Skeletal muscle cell (primary cell): ENCODE data around the gene TRIO.

Experiments used
- DNase-seq: peaks from one replicate; pipeline ENCODE4 v3.0.0-alpha.2; 2010; ENCODE audit warnings: low read depth
- H3K4me3 ChIP-seq: 2 replicates; pipeline ENCODE4 v1.5.1; 2011; ENCODE audit warnings: low read depth, mild to moderate bottlenecking, control low read depth, low read length, moderate library complexity

Gene TRIO

DNA sequence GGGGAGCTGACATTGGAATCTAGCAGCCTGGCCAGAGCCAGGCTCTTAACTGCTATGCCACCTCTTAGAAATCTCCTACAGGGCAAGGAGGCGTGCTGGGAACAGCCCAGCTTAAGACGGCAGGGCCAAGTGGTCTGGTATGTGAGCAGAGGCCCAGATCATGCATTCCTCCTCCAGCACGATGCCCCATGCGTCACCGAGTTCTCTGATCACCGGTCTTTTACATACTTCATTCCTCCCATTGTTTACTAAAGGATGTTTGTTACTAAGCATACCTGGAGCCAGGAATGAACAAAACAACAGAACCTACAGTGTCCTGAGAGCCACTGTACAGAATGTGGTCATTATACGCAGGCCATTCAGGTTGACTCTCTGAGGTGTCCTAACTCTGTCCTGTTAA, 73.8 kb downstream of the TRIO start:
- DNase-seq: no peak
- no peak overlapping the region for H3K4me3 ChIP-seq

DNA sequence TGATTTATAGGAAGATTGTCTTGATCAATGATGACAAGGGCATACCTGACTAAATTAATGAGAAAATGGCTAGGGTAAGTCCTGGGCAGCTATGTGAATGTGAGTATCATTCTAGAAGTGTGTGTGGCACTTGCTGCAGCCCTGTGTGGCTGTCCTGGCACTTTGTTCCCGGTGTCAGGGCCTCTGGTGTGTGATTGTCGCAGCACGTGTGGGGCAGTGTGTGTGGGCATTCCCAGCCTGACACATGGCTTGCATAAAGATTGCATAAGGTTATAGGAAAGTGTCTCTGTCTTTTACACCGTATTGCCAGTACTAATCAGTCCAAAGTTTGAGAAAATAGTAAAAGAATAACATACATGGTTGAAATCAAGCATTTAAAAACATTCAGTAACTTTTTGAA, 74.4 kb downstream of the TRIO start:
- no peak overlapping the region for H3K4me3 ChIP-seq
- DNase-seq: no peak

DNA sequence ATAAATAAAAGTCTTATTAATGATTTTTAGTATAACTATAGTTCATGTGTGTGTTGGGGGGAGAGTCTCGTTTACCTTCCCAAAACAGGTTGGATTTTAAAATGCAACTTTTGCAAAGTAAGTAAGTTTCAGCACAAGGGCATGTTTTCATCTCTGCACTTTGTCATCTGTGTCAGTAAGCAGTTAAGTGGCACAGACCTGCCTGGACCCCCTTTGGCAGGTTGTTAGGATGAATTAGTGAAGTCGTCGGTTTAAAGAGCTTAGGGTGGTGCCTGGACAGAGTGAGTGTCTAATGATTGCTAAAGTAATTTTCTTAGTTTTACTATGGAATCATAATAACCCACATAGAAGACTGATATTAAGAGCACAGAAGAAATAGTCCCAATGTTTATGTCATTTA, 74.9 kb downstream of the TRIO start:
- no peak overlapping the region for H3K4me3 ChIP-seq
- DNase-seq: no peak

DNA sequence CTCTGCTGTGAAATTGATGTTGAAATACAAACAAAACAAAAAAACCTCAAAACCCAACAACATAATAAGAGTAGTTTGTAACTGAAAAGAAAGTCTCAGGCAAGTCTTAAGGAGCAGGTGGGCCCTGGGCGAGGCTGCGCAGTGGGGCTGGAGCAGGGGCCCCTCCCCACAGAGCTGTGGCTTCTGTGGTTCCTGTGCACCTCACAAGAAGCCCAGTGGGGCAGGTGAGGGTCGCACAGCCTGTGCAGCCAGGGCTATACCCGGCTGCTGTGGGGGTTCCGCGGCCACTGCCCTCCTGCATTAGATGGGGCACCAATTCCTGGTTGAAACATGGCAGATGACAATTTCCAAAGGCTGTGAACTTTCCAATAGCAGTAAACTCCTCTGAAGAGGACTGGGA, 75.3 kb downstream of the TRIO start:
- DNase-seq: no peak

DNA sequence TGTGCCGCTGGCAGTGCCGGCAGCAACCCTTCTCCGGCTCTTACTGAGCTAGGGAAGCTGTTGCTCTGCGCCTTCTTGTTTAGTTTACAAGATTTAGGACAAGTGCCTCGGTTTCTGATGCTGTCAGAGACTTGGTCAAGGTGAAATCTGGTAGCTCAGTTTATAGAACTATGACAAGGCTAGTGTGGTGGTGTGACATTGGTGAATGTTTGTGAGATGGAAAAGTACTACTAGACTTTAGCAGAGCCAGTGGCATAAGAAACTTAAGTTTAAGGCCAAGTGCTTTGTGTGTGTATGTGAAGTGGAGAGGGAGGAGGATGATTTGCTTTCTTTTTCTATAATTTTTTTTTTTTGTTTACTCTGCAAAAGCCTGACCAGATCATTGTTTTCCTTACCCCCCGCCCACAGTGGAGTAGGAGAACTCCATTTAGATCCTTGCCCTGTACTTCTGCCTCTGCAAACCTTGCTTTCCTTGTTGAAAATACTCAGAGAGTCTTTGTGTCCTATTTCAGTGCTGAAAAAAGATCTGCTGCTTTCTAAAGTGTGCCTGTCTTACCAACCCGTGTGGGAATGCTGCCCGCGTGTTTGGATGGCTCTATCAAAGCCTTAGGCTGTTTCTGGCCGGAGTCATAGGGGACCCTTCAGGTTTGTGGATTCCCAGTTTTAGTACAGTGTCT, 75.9 kb downstream of the TRIO start:
- no peak for DNase-seq

More for the DNA sequence above, 75.3 kb downstream of the TRIO start:
- no peak overlapping the region for H3K4me3 ChIP-seq

DNA sequence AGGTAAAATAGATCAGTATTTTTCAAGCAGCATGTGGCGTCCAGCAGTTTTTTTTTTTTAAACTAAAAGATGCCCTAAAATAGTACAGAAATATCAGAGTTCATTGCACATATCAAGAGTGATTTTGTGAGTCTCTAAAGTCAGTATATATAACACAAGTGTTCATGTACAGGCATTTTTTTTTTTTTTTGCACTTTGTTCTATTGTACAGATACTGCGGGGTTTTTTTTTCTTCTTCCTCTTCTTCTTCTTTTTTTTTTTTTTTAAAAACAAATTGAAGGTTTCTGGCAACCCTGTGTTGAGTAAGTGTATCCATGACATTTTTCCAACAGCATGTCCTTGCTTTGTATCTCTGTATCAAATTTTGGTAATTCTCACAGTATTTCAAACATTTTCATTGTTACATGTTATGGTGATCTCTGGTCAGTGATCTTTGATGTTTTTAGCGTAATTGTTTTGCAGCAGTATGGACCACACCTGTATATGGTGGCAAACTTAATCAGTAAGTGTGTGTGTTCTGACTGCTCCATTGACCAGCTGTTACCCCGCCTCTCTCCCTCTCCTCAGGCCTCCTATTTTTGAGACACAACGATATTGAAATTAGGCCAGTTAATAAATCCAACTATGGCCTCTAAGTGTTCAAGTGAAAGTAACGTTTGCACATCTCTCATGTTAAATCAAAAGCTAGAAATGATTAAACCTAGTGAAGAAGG, 76.8 kb downstream of the TRIO start:
- H3K4me3 ChIP-seq: no peak overlapping the region
- DNase-seq: no peak

More for the DNA sequence above, 75.9 kb downstream of the TRIO start:
- H3K4me3 ChIP-seq: no peak overlapping the region

DNA sequence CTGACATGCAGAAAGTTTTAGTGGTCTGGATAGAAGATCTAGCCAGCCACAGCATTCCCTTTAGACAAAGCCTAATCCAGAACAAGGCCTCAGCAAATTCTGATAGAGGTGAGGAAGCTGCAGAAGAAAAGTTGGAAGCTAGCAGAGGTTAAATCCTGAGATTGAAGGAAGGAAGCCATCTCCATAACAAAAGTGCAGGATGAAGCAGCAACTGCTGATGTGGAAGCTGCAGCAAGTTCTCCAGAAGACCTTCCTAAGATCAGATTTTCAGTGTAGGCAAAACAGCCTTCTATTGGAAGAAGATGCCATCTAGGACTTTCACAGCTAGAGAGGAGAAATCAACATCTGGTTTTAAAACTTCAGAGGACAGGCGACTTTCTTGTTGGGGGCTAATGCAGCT, 77.5 kb downstream of the TRIO start:
- no peak overlapping the region for H3K4me3 ChIP-seq
- no peak for DNase-seq

DNA sequence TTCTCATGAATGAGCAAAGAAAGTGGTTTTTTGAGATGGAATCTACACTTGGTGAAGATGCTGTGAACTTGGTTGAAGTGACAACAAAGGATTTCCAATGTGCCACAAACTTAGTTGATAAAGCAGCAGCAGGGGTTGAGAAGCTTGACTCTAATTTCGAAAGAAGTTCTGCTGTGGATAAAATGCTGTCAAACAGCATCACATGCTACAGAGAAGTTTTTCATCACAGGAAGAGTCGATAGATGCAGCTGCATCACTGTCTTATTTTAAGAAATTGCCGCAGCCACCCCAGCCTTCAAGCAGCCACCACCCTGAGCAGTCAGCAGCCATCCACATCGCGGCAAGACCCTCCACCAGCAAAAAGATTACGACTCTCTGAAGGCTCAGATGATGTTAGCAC, 78.6 kb downstream of the TRIO start:
- H3K4me3 ChIP-seq: no peak overlapping the region
- DNase-seq: no peak

DNA sequence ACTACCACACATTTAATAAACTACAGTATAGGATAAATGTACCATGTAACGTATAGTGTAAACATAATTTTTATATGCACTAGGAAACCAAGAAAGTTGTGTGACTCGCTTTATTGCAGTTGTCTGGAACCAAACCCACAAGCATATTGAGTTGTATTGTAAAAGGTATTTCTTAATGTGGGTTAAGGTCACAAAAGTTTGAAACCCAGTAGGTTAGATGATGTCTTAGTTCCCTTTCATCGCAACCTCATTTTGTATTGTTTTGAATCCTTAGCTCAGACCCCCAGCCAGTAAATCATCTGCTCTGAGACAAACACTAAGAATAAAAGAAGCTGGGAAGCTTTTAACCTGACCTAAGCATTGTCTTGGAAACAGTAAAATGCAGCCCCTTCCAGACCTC, 79.1 kb downstream of the TRIO start:
- H3K4me3 ChIP-seq: no peak overlapping the region
- no peak for DNase-seq

DNA sequence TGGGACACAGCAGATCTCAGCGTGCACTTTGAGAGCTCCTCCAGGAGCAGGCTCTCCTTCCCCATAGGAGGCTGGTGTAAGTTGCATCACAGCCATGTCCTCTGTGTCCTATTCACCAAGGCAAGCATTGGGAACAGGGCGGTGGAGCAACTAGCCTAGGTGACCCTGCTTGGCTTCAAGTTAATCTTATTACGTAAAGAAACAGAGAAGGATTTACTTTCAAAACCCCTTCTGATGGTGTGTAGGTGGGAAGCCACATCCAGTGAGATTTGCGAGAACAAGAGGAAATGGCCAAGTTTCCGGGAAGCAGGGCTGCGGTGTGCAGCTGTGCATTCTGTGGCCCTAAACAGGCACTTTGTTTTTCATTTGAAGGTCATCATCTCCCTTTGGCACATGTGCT, 80.2 kb downstream of the TRIO start:
- H3K4me3 ChIP-seq: no peak overlapping the region
- DNase-seq: no peak

DNA sequence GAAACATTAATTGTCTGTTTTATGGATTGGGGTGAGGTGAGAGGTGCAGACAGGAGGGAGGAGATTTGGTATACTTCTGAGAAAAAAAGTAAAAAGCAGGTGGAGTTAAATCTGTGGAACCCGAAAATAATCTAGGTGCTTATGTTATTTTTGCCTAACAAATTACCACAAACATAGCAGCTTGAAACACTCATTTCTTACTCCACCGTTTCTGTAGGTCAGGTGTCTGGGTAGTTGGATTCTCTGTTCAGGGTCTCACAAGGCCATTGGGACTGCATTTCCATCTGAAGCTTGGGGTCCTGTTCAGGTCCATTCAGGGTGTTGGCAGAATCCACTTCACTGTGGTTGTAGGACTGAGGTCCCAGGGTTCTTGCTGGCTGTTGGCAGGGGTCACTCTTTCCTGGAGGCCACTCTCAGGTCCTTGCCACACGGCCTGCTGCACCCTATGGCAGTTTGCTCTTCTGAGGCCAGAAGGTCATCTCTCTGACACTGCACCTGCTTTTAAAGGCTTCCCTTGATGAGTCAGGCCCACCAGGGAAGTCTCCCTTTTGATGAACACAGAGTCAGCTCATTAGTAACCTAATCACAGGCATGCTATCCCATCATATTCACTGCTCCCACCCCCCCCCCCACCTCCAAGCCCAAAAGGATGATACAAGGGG, 82.2 kb downstream of the TRIO start:
- DNase-seq: no peak
- H3K4me3 ChIP-seq: no peak overlapping the region

DNA sequence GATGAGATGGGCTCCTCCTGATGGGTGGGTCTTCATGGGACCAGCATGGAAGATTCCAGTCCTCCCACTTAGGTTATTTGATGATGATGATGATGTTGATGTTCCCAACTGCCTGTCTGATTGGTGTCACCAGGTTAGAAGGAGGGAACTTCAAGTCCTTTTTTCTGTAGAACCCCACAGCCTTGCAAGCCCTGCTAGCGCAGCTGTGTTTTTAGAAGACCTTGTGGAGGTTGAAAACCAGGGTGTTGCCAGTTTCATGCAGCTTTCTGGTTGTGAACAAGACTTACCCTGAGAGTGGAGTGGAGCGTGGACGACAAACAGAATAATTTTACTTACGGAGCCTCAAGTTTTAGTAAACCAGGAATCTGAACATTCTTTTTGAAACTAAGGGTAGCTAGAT, 83.0 kb downstream of the TRIO start:
- DNase-seq: no peak
- H3K4me3 ChIP-seq: no peak overlapping the region

DNA sequence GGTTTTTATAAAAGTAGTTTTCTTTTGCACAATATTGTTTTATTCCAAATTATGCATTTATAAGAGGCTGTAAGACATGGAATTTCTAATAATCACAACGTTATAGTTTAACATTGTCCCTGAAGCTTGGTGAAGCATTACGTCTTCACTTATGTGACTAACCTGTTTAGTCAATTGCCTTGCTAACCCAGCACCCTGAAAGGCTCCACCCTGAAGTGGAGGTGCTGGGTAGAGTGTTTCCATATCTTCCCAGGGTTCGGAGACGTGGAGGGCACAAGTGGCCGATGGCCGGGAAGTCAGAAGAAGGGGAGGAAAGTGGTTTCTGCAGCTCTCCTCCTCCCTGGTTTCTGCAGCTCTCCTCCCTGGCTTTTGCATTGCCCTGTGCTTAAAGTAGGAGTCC, 83.4 kb downstream of the TRIO start:
- DNase-seq: no peak
- no peak overlapping the region for H3K4me3 ChIP-seq

DNA sequence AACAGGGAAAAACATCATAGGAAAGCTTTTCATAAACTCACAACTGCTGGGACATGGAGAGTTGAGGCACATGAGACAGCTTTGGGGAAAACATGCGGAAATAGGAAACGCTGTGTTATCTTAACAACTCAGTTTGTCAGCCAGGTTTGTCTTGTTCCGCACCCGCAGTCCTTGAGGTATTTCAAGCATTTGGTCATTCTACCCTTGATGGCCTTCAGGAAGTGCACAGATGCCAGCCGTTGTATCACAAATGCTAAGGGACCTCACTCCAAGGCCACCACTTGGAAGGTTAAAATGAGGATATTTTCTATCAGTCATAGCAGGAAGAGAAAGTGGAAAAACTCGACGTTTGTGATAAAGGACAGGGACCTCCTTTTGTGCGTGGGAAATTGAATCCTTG, 83.8 kb downstream of the TRIO start:
- no peak overlapping the region for H3K4me3 ChIP-seq
- DNase-seq: no peak

DNA sequence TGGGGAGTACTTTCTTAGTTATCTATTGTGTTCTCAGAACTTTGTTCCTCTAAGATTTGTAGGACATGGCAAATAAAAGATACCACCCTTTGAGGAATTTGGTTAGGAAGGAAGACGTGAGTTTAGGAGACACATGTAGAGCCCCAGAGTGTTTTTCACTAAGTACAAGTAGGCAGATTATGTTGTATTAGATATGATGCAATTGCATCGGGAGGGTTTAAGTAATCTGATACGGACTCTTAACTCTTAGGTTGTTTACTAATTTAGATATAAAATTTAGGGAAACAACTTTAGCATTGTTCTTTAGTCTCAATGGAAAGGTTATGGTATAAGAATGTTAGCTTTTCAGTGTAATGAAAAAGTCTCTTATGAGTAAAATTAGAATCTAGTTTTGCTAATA, 84.4 kb downstream of the TRIO start:
- no peak for DNase-seq
- H3K4me3 ChIP-seq: no peak overlapping the region

DNA sequence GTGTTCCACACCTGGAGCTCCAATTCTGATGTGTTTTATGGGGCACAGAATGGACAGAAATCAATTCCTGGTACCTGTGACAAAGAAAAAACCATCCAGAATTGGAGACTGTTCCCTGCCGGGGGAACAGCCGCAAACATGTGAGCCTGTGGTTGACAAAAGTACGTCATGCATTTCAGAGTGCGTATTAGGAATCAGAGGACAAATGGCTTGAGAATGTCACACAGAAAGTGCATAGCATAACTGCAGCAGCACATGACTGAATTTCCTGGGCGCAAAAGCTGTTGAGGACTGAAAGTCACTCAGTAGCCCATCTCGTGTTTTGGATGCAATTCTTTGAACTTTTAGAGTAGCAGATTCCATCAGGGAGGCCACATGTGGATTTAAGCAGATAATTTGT, 85.1 kb downstream of the TRIO start:
- H3K4me3 ChIP-seq: no peak overlapping the region
- no peak for DNase-seq

DNA sequence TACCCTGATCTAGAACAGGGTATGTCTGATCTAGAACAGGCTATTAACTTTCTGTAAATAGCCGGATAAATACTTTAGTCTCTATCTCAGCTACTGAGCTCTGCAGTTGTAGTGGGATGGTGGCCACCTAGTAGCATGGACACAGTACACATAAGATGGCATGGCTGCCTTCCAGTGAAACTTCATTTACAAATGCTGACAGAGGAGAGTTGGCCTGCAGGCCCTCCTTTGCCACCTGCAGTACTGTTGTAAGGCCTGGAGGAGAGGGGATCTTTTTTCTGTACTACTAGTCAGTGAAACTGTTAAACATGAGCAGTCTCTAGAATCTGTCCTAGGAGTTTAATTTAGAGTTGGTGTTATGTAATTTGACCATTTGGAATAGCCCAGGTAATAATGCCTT, 86.0 kb downstream of the TRIO start:
- H3K4me3 ChIP-seq: no peak overlapping the region
- DNase-seq: no peak

DNA sequence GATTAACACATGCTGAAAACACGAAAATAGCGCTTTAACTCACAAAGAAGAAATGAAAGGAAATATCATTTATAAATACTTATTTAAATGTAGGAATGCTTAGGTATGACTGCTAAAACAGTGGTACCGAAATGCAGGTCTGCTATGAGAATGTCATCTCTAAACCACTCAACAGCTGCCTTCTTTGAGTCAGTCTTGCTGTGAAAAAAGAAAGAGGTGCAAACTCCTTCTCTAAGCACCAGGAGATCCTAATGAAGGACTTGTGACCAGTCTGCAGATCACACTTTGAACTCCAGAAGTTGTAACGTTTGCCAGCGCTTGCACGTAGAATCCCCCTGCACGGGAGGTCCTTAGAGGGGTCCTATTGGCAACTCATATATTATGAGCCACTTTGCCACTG, 86.6 kb downstream of the TRIO start:
- H3K4me3 ChIP-seq: no peak overlapping the region
- DNase-seq: no peak

DNA sequence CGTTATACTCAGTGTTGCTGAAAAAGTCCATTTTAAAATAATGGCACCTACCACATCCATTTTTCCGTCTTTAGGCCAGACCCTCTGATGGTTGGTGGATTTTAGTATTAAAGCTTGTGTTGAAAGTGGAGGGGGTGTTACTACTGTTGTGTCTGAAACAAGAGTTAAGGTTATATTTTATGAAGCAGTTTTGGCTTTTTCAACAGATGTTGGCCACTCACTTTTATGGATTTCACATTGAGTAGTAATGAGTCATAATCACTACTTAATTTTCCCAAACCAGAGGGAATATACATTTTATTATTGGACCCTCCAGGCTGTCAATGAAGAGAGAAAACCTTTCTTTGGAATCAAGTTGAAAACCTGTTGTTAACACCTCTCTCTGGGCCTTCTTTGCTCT, 88.0 kb downstream of the TRIO start:
- no peak for DNase-seq
- no peak overlapping the region for H3K4me3 ChIP-seq

DNA sequence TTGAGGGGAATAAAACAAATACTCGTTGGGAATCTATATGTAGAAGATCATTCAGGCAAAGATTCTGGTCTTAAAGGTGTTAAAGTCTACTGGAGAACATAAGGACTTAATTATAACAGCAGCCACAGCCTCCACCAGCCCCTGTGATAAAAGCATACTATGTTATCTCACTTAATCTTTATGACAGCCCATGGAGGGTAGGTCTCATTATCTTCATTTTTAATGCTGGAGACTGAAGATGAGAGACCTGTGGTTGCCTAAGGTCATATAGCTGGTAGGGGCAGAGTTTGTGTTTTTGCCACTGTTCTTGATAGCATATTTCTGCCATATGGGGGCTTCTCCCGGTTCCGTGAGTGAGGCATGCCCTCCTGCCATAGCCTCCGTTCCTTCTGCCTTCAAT, 88.7 kb downstream of the TRIO start:
- DNase-seq: no peak
- no peak overlapping the region for H3K4me3 ChIP-seq

DNA sequence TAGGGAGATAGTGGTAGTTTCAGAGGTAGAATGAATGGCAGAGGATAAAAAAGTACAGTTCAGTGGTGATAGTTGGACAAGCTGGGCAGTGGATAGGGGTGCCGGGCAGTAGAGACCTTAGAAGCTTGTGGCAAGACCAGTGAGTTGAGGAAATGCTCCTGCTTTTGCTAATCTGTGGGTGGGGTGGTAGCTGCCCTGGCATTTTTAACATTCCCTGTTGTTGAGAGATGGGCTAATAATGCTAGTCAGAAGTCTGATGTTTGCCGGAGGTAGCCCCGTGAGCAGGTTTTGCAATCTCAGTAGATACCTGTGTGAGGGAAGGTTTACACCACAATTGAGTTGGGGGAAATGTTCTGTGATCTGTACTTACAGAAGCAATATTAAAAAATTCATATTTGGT, 91.1 kb downstream of the TRIO start:
- no peak overlapping the region for H3K4me3 ChIP-seq
- no peak for DNase-seq
